ENCODE data around the gene ACBD6. TPM values are rescaled to one million over a fixed set of nuclear protein-coding genes. Genes with fewer than 3 reads are reported as not detected.

Gene ACBD6
- total RNA-seq, 2 donors from 2014 or later: 44.0 to 53.5 TPM

GRCh38 chr1:180259431-180260338, 242.7 kb downstream of the ACBD6 start:
- H3K36me3 ChIP-seq: no peaks in the 10 kb centered on the region
- no peak for ATAC-seq (ENCODE audit: insufficient number of reproducible peaks, low FRiP score, low read depth)

GRCh38 chr1:180258935-180259334, 243.4 kb downstream of the ACBD6 start:
- no peak overlapping the region for H3K4me3 ChIP-seq
- no peak for DNase-seq (ENCODE audit: low spot score)
- H3K9me3 ChIP-seq: no peaks in the 10 kb centered on the region
- TF ChIP-seq CTCF (IDR thresholded peaks at IDR 0.05): no peak
- no peak overlapping the region for H3K27ac ChIP-seq
- H3K27me3 ChIP-seq (replicated peaks; ENCODE audit: insufficient read depth): no peaks in the 10 kb centered on the region
- H3K4me1 ChIP-seq (ENCODE audit: control insufficient read depth in 1 of 2, low read depth in 2 of 2): peaks cover 0 to 9% of the 10 kb centered on the region in 2 donors
- no peaks in the 10 kb centered on the region for H3K36me3 ChIP-seq
- ATAC-seq (ENCODE audit: insufficient number of reproducible peaks, low FRiP score, low read depth): no peak

More at GRCh38 chr1:180259431-180260338, 242.7 kb downstream of the ACBD6 start:
- DNase-seq (ENCODE audit: low spot score): no peak
- Histone ChIP-seq H3K9me3 (no peaks in the 10 kb centered on the region), H3K4me1 (ENCODE audit: control insufficient read depth in 1 of 2, low read depth in 2 of 2) (peaks cover 0 to 9% of the 10 kb centered on the region in 2 donors), H3K27ac (no peak overlapping the region), H3K4me3 (no peak overlapping the region), H3K27me3 (replicated peaks; ENCODE audit: insufficient read depth) (no peaks in the 10 kb centered on the region)
- no peak for TF ChIP-seq CTCF (IDR thresholded peaks at IDR 0.05)

DNA sequence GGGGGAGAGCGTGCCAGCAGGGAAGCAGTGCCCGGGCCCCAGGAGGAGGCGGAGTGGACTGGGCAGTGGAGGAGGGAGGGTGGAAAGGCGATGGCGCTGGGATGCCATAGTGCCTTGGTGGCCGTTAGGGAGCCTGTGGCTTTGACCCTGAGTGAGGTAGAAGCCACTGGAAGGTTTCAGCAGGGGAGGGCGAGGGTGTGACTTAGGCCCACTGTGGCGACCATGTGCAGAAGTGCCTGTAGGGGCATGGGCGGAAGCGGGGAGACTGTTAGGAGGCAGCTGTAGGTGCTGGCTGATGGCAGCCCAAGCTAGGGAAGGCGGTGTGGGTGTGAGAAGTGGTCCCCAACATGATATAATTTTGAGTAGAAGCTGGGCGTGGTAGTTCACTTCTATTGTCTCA, 244.1 kb downstream of the ACBD6 start:
- no peak for ATAC-seq (ENCODE audit: insufficient number of reproducible peaks, low FRiP score, low read depth)
- H3K27me3 ChIP-seq (replicated peaks; ENCODE audit: insufficient read depth): no peaks in the 10 kb centered on the region
- no peak overlapping the region for H3K4me3 ChIP-seq
- no peak overlapping the region for H3K27ac ChIP-seq
- H3K9me3 ChIP-seq: no peaks in the 10 kb centered on the region
- peaks cover 0 to 9% of the 10 kb centered on the region in 2 donors for H3K4me1 ChIP-seq (ENCODE audit: control insufficient read depth in 1 of 2, low read depth in 2 of 2)
- DNase-seq (ENCODE audit: low spot score): no peak
- no peak for TF ChIP-seq CTCF (IDR thresholded peaks at IDR 0.05)
- no peaks in the 10 kb centered on the region for H3K36me3 ChIP-seq

- Histone ChIP-seq H3K4me3 (no peak overlapping the region), H3K27ac (no peak overlapping the region), H3K36me3 (no peaks in the 10 kb centered on the region), H3K9me3 (no peaks in the 10 kb centered on the region), H3K4me1 (ENCODE audit: control insufficient read depth in 1 of 2, low read depth in 2 of 2) (peaks cover 0 to 3% of the 10 kb centered on the region in 2 donors), H3K27me3 (replicated peaks; ENCODE audit: insufficient read depth) (no peaks in the 10 kb centered on the region)
- ATAC-seq (ENCODE audit: insufficient number of reproducible peaks, low FRiP score, low read depth) (no peak), DNase-seq (ENCODE audit: low spot score) (no peak)
- no peak for TF ChIP-seq CTCF (IDR thresholded peaks at IDR 0.05)
These were observed 244.9 kb downstream of the ACBD6 start for GRCh38 chr1:180257486-180257885.

DNA sequence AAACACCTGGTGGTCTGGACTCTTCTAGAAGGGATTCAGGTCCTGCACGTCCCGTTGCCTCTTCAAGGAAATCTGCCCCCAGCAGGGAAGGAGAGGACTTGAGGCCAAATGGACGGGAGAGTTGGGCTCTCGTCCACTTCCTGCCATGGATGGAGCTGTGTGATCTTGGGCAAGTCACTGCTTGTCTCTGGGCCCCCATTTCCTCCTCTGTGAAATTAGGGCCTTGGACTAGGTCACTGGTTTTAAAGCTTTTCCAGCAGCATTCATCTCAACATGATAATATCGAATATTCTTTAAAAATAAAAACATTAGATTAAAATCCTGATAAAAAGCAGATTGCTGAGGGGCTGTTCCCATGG, 245.4 kb downstream of the ACBD6 start:
- Histone ChIP-seq H3K27ac (no peak overlapping the region), H3K27me3 (replicated peaks; ENCODE audit: insufficient read depth) (no peaks in the 10 kb centered on the region), H3K4me1 (ENCODE audit: control insufficient read depth in 1 of 2, low read depth in 2 of 2) (no peaks in the 10 kb centered on the region), H3K4me3 (no peak overlapping the region), H3K9me3 (no peaks in the 10 kb centered on the region), H3K36me3 (no peaks in the 10 kb centered on the region)
- no peak for TF ChIP-seq CTCF (IDR thresholded peaks at IDR 0.05)
- DNase-seq (ENCODE audit: low spot score) (no peak), ATAC-seq (ENCODE audit: insufficient number of reproducible peaks, low FRiP score, low read depth) (no peak)
